HCT116 (cell line): ENCODE measurements around the gene TBX3. TPM values are rescaled to one million over a fixed set of nuclear protein-coding genes. Genes with fewer than 3 reads are reported as not detected.

ENCODE experiments used
- ATAC-seq: fragments of 200-7000 bp; cut with Tn5 transposase; 2 replicates; pipeline ENCODE4 v1.9.1; 2020; ENCODE audit warnings: mild to moderate bottlenecking, moderate library complexity
- BruUV-seq: library from RNA; stranded (reverse); fragments of 400-500 nt; replicated peaks from 2 replicates; lab custom pipeline; 2021; lab: Mats Ljungman, UMichigan
- CTCF ChIA-PET: fragments of 300-600 bp; sonication (Branson Sonifier 250); formaldehyde crosslinking; loops from one replicate; lab custom pipeline; 2021; ENCODE audit warnings: antibody characterized with exemption; lab: Charles Lee
- POLR2A ChIA-PET: fragments of 300-600, 350-600 bp; sonication (Branson Sonifier 250); formaldehyde crosslinking; loops from one replicate; lab custom pipeline; 2021; ENCODE audit warnings: antibody characterized with exemption; lab: Charles Lee
- RAD21 ChIA-PET, 2 experiments: fragments of 300-600 bp; sonication (Branson Sonifier 250); formaldehyde crosslinking; loops; one replicate each; lab custom pipeline; 2023; ENCODE audit warnings: low total read pairs in 2 of 2; ENCODE audit not compliant: uncharacterized antibody in 2 of 2, unreplicated experiment in 2 of 2, low non-redundant PET in 1 of 2; lab: Charles Lee
- DNase-seq: peaks from one replicate; pipeline ENCODE4 v3.0.0-alpha.2; 2010; ENCODE audit warnings: low read depth, low spot score
- H2AFZ ChIP-seq: fragments of 200-600 bp; shearing (Covaris generic), sonication (generic); 2 replicates; pipeline ENCODE4 v1.6.1; 2017; ENCODE audit warnings: low read depth, mixed run types, mixed read lengths, antibody characterized with exemption, low read length; ENCODE audit not compliant: poor library complexity, severe bottlenecking
- H3K27ac ChIP-seq: 2 replicates; pipeline ENCODE4 v1.5.1; 2012; ENCODE audit warnings: low read depth, low read length
- H3K27me3 ChIP-seq: fragments of 200-600 bp; sonication (generic); 2 replicates; pipeline ENCODE4 v1.6.1; 2016; ENCODE audit warnings: mixed run types, low read length, mixed read lengths; ENCODE audit not compliant: insufficient read depth
- H3K36me3 ChIP-seq, 2 experiments: fragments of 200-500 bp in 1 of 2; fragments of 200-600 bp in 1 of 2; sonication (Bioruptor generic) in 1 of 2; sonication (generic) in 1 of 2; 2 replicates each; pipeline versions ENCODE4 v1.5.1 to v1.6.1; 2014 to 2016; ENCODE audit warnings: low read length in 2 of 2, inconsistent platforms in 1 of 2, mixed read lengths in 1 of 2, mixed run types in 1 of 2; ENCODE audit not compliant: insufficient read depth in 2 of 2, control insufficient read depth in 1 of 2
- H3K4me1 ChIP-seq, 2 experiments: fragments of 200-600 bp in 1 of 2; sonication (generic) in 1 of 2; 2 replicates each; pipeline versions ENCODE4 v1.5.1 to v1.6.1; 2012 to 2017; ENCODE audit warnings: low read length in 2 of 2, inconsistent platforms in 1 of 2, mild to moderate bottlenecking in 1 of 2, mixed read lengths in 1 of 2, mixed run types in 1 of 2, moderate library complexity in 1 of 2; ENCODE audit not compliant: insufficient read depth in 2 of 2, control insufficient read depth in 1 of 2
- H3K4me2 ChIP-seq: fragments of 200-600 bp; sonication (generic); 2 replicates; pipeline ENCODE4 v1.6.1; 2017; ENCODE audit warnings: mixed run types, low read length, mixed read lengths
- H3K4me3 ChIP-seq, 2 experiments: fragments of 200-600 bp in 1 of 2; sonication (generic) in 1 of 2; replicated peaks in 1 of 2; 2 replicates each; pipeline ENCODE4 v1.5.1; 2011 to 2016; ENCODE audit warnings: low read length in 2 of 2, control low read depth in 1 of 2, low read depth in 1 of 2, mild to moderate bottlenecking in 1 of 2, mixed read lengths in 1 of 2, mixed run types in 1 of 2
- H3K79me2 ChIP-seq: fragments of 200-600 bp; sonication (generic); 2 replicates; pipeline ENCODE4 v1.6.1; 2017; ENCODE audit warnings: mild to moderate bottlenecking, mixed run types, low read length, moderate library complexity, mixed read lengths; ENCODE audit not compliant: insufficient read depth
- H3K9ac ChIP-seq: fragments of 200-600 bp; sonication (generic); 2 replicates; pipeline ENCODE4 v1.6.1; 2016; ENCODE audit warnings: low read length, mixed read lengths
- H3K9me2 ChIP-seq: fragments of 200-600 bp; sonication (generic), shearing (Covaris generic); 2 replicates; pipeline ENCODE4 v1.6.1; 2017; ENCODE audit warnings: mixed run types, mild to moderate bottlenecking, moderate library complexity; ENCODE audit not compliant: insufficient read depth
- H3K9me3 ChIP-seq, 2 experiments: fragments of 200-500 bp in 1 of 2; fragments of 200-600 bp in 1 of 2; sonication (Bioruptor generic) in 1 of 2; sonication (generic) in 1 of 2; 2 replicates each; pipeline ENCODE4 v1.6.1; 2014 to 2017; ENCODE audit warnings: low read length in 2 of 2, mixed read lengths in 2 of 2, inconsistent platforms in 1 of 2, low read depth in 1 of 2, mild to moderate bottlenecking in 1 of 2, mixed run types in 1 of 2, moderate library complexity in 1 of 2; ENCODE audit not compliant: control insufficient read depth in 1 of 2, insufficient read depth in 1 of 2
- H4K20me1 ChIP-seq: fragments of 200-600 bp; sonication (generic), shearing (Covaris generic); 2 replicates; pipeline ENCODE4 v1.6.1; 2017; ENCODE audit warnings: mixed run types, mild to moderate bottlenecking, moderate library complexity; ENCODE audit not compliant: insufficient read depth
- CTCF ChIP-seq, 3 experiments: fragments of 200-600 bp in 1 of 3; sonication (generic) in 1 of 3; IDR thresholded peaks in 2 of 3; conservative IDR thresholded peaks in 1 of 3; 2 replicates each; pipeline ENCODE4 v1.5.1; 2012 to 2017; ENCODE audit warnings: low read depth in 2 of 3, low read length in 2 of 3, antibody characterized with exemption in 1 of 3, borderline replicate concordance in 1 of 3, control low read depth in 1 of 3, mild to moderate bottlenecking in 1 of 3, mixed read lengths in 1 of 3, mixed run types in 1 of 3, moderate library complexity in 1 of 3; ENCODE audit not compliant: insufficient read depth in 1 of 3
- MAX ChIP-seq: IDR thresholded peaks from 2 replicates; pipeline ENCODE4 v1.6.1; 2012
- POLR2A ChIP-seq: IDR thresholded peaks from 2 replicates; pipeline ENCODE4 v1.7.0; 2011; ENCODE audit warnings: borderline replicate concordance; ENCODE audit not compliant: insufficient read depth, insufficient read length; ENCODE audit errors: extremely low read depth
- REST ChIP-seq: IDR thresholded peaks from 2 replicates; pipeline ENCODE4 v1.6.1; 2012; ENCODE audit warnings: low read depth
- SP1 ChIP-seq: IDR thresholded peaks from 2 replicates; pipeline ENCODE4 v1.6.1; 2012; ENCODE audit warnings: low read depth
- ZFX ChIP-seq: fragments of 450-650 bp; IDR thresholded peaks from 2 replicates; pipeline ENCODE4 v1.6.1; 2017
- intact Hi-C: fragments of 100-400 bp; cut with micrococcal nuclease; formaldehyde crosslinking; loops from 2 replicates; pipeline ENCODE4 v1.10.0; 2022
- total RNA-seq: library from RNA; stranded (reverse); gene quantifications from one replicate; pipeline ENCODE4 v1.2.1, GENCODE V29; 2021; ENCODE audit not compliant: unreplicated experiment

The TBX3 gene
- total RNA-seq, 1 experiment from 2014 or later, result 12.8 TPM

- no peaks in the 10 kb centered on the region for H3K9me3 ChIP-seq
- intact Hi-C loops, result loop anchor here (10.0 kb wide), 1 partner anchor 249 kb away; no protein-coding TSS in a partner anchor
- BruUV-seq, result no TSS peak
- DNase-seq (no peak), ATAC-seq (no peak)
- H4K20me1 ChIP-seq, result no peaks in the 10 kb centered on the region
- ChIA-PET CTCF (no interaction called here), RAD21 (no interaction called here), POLR2A (no interaction called here)
- no peaks in the 10 kb centered on the region for H3K36me3 ChIP-seq
- H3K27me3 ChIP-seq, result peaks cover 16% of the 10 kb centered on the region
- no peak overlapping the region for H2AFZ ChIP-seq
- peak overlapping the region; percentile 97 for H3K4me2 ChIP-seq
- H3K79me2 ChIP-seq, result peaks cover 16% of the 10 kb centered on the region
- peaks cover 6 to 23% of the 10 kb centered on the region in 2 experiments for H3K4me1 ChIP-seq
- no peaks in the 10 kb centered on the region for H3K9me2 ChIP-seq
- H3K27ac ChIP-seq, result peak overlapping the region; percentile 89
- H3K4me3 ChIP-seq, result peak overlapping the region in 1 of 2 experiments; percentile 81; a peak in 1 of 4 replicates
- no peak for TF ChIP-seq SP1
- no peak for TF ChIP-seq MAX
- no peak for TF ChIP-seq ZFX
- TF ChIP-seq CTCF (IDR thresholded peaks at IDR 0.05 in 2 of 3, conservative IDR thresholded peaks at IDR 0.05 in 1 of 3; ENCODE audit: borderline replicate concordance in 1 of 3, insufficient read depth in 1 of 3, low read depth in 2 of 3, low read length in 2 of 3), result no peak
- TF ChIP-seq REST, result no peak
- TF ChIP-seq POLR2A, result no peak
- H3K9ac ChIP-seq, result peak overlapping the region; percentile 83
These were observed 1.4 kb upstream of the TBX3 start for GRCh38 chr12:114685320-114685781.
